ENCODE measurements around the gene CASP10.
"Not testable (repeated sequence)": the region's sequence is repeated elsewhere in the genome, so short reads cannot be mapped to it uniquely, and the experiment has no call there.

The CASP10 gene

GRCh38 chr2:201138401-201138970 lies 44.5 kb upstream of the CASP10 start:
- H3K4me3 ChIP-seq (ENCODE audit: severe bottlenecking), result no peak overlapping the region
- H3K27me3 ChIP-seq (ENCODE audit: insufficient read depth, poor library complexity, severe bottlenecking), result no peaks in the 10 kb centered on the region
- TF ChIP-seq, protein P1, sequence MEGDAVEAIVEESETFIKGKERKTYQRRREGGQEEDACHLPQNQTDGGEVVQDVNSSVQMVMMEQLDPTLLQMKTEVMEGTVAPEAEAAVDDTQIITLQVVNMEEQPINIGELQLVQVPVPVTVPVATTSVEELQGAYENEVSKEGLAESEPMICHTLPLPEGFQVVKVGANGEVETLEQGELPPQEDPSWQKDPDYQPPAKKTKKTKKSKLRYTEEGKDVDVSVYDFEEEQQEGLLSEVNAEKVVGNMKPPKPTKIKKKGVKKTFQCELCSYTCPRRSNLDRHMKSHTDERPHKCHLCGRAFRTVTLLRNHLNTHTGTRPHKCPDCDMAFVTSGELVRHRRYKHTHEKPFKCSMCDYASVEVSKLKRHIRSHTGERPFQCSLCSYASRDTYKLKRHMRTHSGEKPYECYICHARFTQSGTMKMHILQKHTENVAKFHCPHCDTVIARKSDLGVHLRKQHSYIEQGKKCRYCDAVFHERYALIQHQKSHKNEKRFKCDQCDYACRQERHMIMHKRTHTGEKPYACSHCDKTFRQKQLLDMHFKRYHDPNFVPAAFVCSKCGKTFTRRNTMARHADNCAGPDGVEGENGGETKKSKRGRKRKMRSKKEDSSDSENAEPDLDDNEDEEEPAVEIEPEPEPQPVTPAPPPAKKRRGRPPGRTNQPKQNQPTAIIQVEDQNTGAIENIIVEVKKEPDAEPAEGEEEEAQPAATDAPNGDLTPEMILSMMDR (IDR thresholded peaks at IDR 0.05; ENCODE audit: poor library complexity, severe bottlenecking), result no peak
- H3K4me1 ChIP-seq (ENCODE audit: insufficient read depth, poor library complexity, severe bottlenecking), result peaks cover 17% of the 10 kb centered on the region
- H3K9me3 ChIP-seq (ENCODE audit: severe bottlenecking), result no peaks in the 10 kb centered on the region
- ATAC-seq (ENCODE audit: low read depth) (no peak), DNase-seq (ENCODE audit: low spot score) (no peak)
- H3K27ac ChIP-seq (ENCODE audit: poor library complexity, severe bottlenecking), result no peak overlapping the region
- peaks cover 46% of the 10 kb centered on the region for H3K36me3 ChIP-seq (ENCODE audit: low read depth)

GRCh38 chr2:201138986-201139781 lies 43.8 kb upstream of the CASP10 start:
- ATAC-seq (ENCODE audit: low read depth); H3K27ac ChIP-seq (ENCODE audit: poor library complexity, severe bottlenecking); DNase-seq (ENCODE audit: low spot score); H3K9me3 ChIP-seq (ENCODE audit: severe bottlenecking); H3K27me3 ChIP-seq (ENCODE audit: insufficient read depth, poor library complexity, severe bottlenecking); H3K4me3 ChIP-seq (ENCODE audit: severe bottlenecking): not testable (repeated sequence)
- H3K4me1 ChIP-seq (ENCODE audit: insufficient read depth, poor library complexity, severe bottlenecking), result peaks cover 14% of the 10 kb centered on the region
- peaks cover 46% of the 10 kb centered on the region for H3K36me3 ChIP-seq (ENCODE audit: low read depth)

GRCh38 chr2:201139836-201140604 lies 42.9 kb upstream of the CASP10 start:
- no peak overlapping the region for H3K4me3 ChIP-seq (ENCODE audit: severe bottlenecking)
- peaks cover 6% of the 10 kb centered on the region for H3K4me1 ChIP-seq (ENCODE audit: insufficient read depth, poor library complexity, severe bottlenecking)
- H3K27me3 ChIP-seq (ENCODE audit: insufficient read depth, poor library complexity, severe bottlenecking), result no peaks in the 10 kb centered on the region
- H3K36me3 ChIP-seq (ENCODE audit: low read depth), result peaks cover 46% of the 10 kb centered on the region
- ATAC-seq (ENCODE audit: low read depth) (no peak), DNase-seq (ENCODE audit: low spot score) (no peak)
- TF ChIP-seq, protein P1 (IDR thresholded peaks at IDR 0.05; ENCODE audit: poor library complexity, severe bottlenecking), result no peak
- H3K9me3 ChIP-seq (ENCODE audit: severe bottlenecking), result no peaks in the 10 kb centered on the region
- H3K27ac ChIP-seq (ENCODE audit: poor library complexity, severe bottlenecking), result no peak overlapping the region

DNA sequence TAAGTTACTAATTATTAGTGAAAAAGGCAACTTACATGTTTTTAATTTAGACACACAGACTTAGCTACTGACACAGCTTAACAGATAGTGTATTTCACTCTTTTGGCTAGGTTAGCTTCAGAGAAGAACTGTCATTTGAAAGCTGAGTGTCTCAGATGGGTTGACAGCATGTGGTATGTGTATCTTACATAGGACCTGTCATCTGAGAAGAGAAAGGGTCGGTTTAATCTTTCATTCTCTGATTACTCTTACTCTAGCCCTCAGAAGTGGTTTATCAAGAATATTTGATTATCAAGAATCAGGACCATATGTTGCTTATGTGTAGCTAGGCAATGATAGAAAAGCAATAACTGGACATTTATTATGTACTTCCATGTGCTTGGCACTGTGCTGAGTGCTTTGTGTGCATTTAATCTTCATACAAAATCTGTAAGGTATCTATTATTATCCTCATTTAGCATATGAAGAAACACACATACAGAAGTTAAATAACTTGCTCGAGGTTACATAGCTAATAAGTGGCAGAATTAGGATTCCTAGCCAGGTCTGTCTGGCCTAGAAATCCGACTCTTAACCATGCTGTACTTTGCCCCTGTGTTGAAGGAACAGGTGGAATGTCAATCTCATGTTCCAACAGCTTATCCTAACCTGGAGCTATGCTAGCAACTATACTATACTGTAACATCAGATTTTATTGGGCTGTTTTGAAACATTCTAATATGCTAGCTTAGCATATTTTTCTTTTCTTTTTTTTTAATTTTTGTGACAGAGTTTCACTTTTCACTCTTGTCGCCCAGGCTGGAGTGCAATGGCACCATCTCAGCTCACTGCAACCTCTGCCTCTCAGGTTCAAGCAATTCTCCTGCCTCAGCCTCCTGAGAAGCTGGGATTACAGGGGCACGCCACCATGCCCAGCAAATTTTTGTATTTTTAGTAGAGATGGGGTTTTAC lies 38.6 kb upstream of the CASP10 start:
- Histone ChIP-seq H3K4me1 (ENCODE audit: insufficient read depth, poor library complexity, severe bottlenecking) (peaks cover 16% of the 10 kb centered on the region), H3K4me3 (ENCODE audit: severe bottlenecking) (no peak overlapping the region), H3K36me3 (ENCODE audit: low read depth) (peaks cover 50% of the 10 kb centered on the region), H3K27me3 (ENCODE audit: insufficient read depth, poor library complexity, severe bottlenecking) (no peaks in the 10 kb centered on the region), H3K9me3 (ENCODE audit: severe bottlenecking) (no peaks in the 10 kb centered on the region), H3K27ac (ENCODE audit: poor library complexity, severe bottlenecking) (no peak overlapping the region)
- no peak for DNase-seq (ENCODE audit: low spot score)
- TF ChIP-seq, protein P1 (IDR thresholded peaks at IDR 0.05; ENCODE audit: poor library complexity, severe bottlenecking), result no peak
- no peak for ATAC-seq (ENCODE audit: low read depth)

Measured in RWPE2 (cell line).